GM12878 (cell line): Measurements from ENCODE around the gene ETHE1. TPM values are rescaled to one million over a fixed set of nuclear protein-coding genes. Genes with fewer than 3 reads are reported as not detected.
A peak's percentile ranks its signal among the peaks of the same experiment; 100 is the strongest.

Experiments
- ASH2L ChIP-seq: fragments of 300-600, 200-600 bp; sonication (generic); IDR thresholded peaks from 2 replicates; pipeline ENCODE4 v1.6.1; 2017; ENCODE audit warnings: low read depth, mild to moderate bottlenecking, borderline replicate concordance
- CHD1 ChIP-seq: IDR thresholded peaks from 2 replicates; pipeline ENCODE4 v1.6.1; 2012; ENCODE audit warnings: low read depth, low read length, improper control_type of control experiment
- IKZF1 ChIP-seq: fragments of 450-650 bp; conservative IDR thresholded peaks from 2 replicates; pipeline ENCODE4 v1.6.1; 2017; ENCODE audit warnings: antibody characterized with exemption, mild to moderate bottlenecking
- MTA2 ChIP-seq: fragments of 450-650 bp; IDR thresholded peaks from 2 replicates; pipeline ENCODE4 v1.6.1; 2016; ENCODE audit warnings: low read depth, mild to moderate bottlenecking, moderate library complexity
- NKRF ChIP-seq: fragments of 450-650 bp; conservative IDR thresholded peaks from 2 replicates; pipeline ENCODE4 v1.6.1; 2017; ENCODE audit warnings: mild to moderate bottlenecking, moderate library complexity
- POLR2AphosphoS2 ChIP-seq: IDR thresholded peaks from 2 replicates; pipeline ENCODE4 v1.6.1; 2011; ENCODE audit warnings: low read depth, mild to moderate bottlenecking, low read length, improper control_type of control experiment, moderate library complexity
- POLR2AphosphoS5 ChIP-seq: IDR thresholded peaks from 2 replicates; pipeline ENCODE4 v1.6.1; 2011; ENCODE audit warnings: mild to moderate bottlenecking, low read length, inconsistent platforms
- RUNX3 ChIP-seq: IDR thresholded peaks from 2 replicates; pipeline ENCODE4 v1.6.1; 2012; ENCODE audit warnings: low read length, inconsistent platforms
- SREBF1 ChIP-seq: IDR thresholded peaks from 2 replicates; pipeline ENCODE4 v1.6.1; 2012; ENCODE audit warnings: mild to moderate bottlenecking, low read length
- STAT1 ChIP-seq: fragments of 450-650 bp; conservative IDR thresholded peaks from 2 replicates; pipeline ENCODE4 v1.6.1; 2014; ENCODE audit warnings: antibody characterized with exemption, mild to moderate bottlenecking
- ZNF207 ChIP-seq: fragments of 450-650 bp; IDR thresholded peaks from 2 replicates; pipeline ENCODE4 v1.6.1; 2014; ENCODE audit warnings: antibody characterized with exemption, mild to moderate bottlenecking, borderline replicate concordance
- polyA plus RNA-seq, 11 experiments: library from polyadenylated mRNA; depleted of rRNA in 4 of 11; unstranded in 6 of 11; stranded (reverse) in 5 of 11; fragments of >200 nt; fragmentation: Nextera tagmentation in 4 of 11; fragmentation: Illumina TruSeq in 1 of 11; extraction: Ambion mirVana in 4 of 11; extraction: Trizol in 1 of 11; gene quantifications; 1 replicate in 1 of 11; 2 replicates in 10 of 11; pipeline versions ENCODE4 v1.2.1 to v1.2.3, GENCODE V29; 2011 to 2016; ENCODE audit warnings: inconsistent platforms in 2 of 11, missing spikeins in 2 of 11, low read depth in 1 of 11
- total RNA-seq, 4 experiments: library from RNA; depleted of rRNA in 3 of 4; stranded (reverse); fragments of >200 nt in 3 of 4; fragmentation: Illumina TruSeq in 1 of 4; extraction: Trizol in 1 of 4; gene quantifications; 2 replicates each; pipeline versions ENCODE4 v1.2.1 to v1.2.3, GENCODE V29; 2013 to 2021
- TF ChIP-seq, protein P1 (sequence below), 3 experiments: IDR thresholded peaks in 2 of 3; conservative IDR thresholded peaks in 1 of 3; 2 replicates each; pipeline ENCODE4 v1.5.1; 2011; ENCODE audit warnings: low read depth in 3 of 3, low read length in 3 of 3, mild to moderate bottlenecking in 3 of 3, control low read depth in 2 of 3, moderate library complexity in 2 of 3, inconsistent platforms in 1 of 3, mixed read lengths in 1 of 3; ENCODE audit not compliant: control insufficient read depth in 2 of 3, insufficient read depth in 1 of 3; ENCODE audit errors: extremely low read depth in 1 of 3

ETHE1 gene
- total and polyA plus RNA-seq, 10 of the 15 experiments (the other 5 are each of a cell fraction or from before 2014, with no cell fraction given) = 22.1 to 155 (median 52.7) TPM

GRCh38 chr19:43503501-43504425 lies 23.2 kb downstream of the ETHE1 start (continued):
- TF ChIP-seq ZNF207 (no peak), POLR2AphosphoS5 (no peak), POLR2AphosphoS2 (no peak), SREBF1 (no peak), NKRF (no peak; the same call in 1 of the 2 replicates), STAT1 (no peak), MTA2 (0 out of 2 replicates have a peak, but pooled peaks have one; percentile 35), ASH2L (no peak), RUNX3 (peak; percentile 22; the same call in 1 of the 2 replicates), IKZF1 (peak; percentile 49), CHD1 (0 out of 2 replicates have a peak, but pooled peaks have one; percentile 40)
- TF ChIP-seq, protein P1, sequence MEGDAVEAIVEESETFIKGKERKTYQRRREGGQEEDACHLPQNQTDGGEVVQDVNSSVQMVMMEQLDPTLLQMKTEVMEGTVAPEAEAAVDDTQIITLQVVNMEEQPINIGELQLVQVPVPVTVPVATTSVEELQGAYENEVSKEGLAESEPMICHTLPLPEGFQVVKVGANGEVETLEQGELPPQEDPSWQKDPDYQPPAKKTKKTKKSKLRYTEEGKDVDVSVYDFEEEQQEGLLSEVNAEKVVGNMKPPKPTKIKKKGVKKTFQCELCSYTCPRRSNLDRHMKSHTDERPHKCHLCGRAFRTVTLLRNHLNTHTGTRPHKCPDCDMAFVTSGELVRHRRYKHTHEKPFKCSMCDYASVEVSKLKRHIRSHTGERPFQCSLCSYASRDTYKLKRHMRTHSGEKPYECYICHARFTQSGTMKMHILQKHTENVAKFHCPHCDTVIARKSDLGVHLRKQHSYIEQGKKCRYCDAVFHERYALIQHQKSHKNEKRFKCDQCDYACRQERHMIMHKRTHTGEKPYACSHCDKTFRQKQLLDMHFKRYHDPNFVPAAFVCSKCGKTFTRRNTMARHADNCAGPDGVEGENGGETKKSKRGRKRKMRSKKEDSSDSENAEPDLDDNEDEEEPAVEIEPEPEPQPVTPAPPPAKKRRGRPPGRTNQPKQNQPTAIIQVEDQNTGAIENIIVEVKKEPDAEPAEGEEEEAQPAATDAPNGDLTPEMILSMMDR (IDR thresholded peaks at IDR 0.05 in 2 of 3, conservative IDR thresholded peaks at IDR 0.05 in 1 of 3; ENCODE audit: control insufficient read depth in 2 of 3, extremely low read depth in 1 of 3, insufficient read depth in 1 of 3, low read depth in 3 of 3, low read length in 3 of 3) = peak in 2 of 3 experiments; percentile 30 to 46; a peak in 4 of 6 replicates
